Activated CD8-positive, alpha-beta memory T cell treated with anti-CD3 and anti-CD28 coated beads, Interleukin-2, amount 50 U/mL, for 1 hour (primary cell): ENCODE measurements around the gene MACROD2.

Source experiments
- DNase-seq: peaks from one replicate; pipeline ENCODE4 v3.0.0-alpha.2; 2020; ENCODE audit errors: extremely low read depth

The MACROD2 gene

GRCh38 chr20:14865169-14865568 is 869.9 kb downstream of the MACROD2 start:
- DNase-seq = no peak

GRCh38 chr20:14865731-14866130 is 870.4 kb downstream of the MACROD2 start:
- no peak for DNase-seq

GRCh38 chr20:14866841-14867514 is 871.7 kb downstream of the MACROD2 start:
- DNase-seq = no peak

GRCh38 chr20:14877301-14878028 is 882.1 kb downstream of the MACROD2 start:
- DNase-seq = no peak

GRCh38 chr20:14878676-14879019 is 883.3 kb downstream of the MACROD2 start:
- DNase-seq = no peak

- DNase-seq = no peak
Observed at GRCh38 chr20:14879020-14879697, 883.8 kb downstream of the MACROD2 start.

GRCh38 chr20:14879839-14880238 is 884.5 kb downstream of the MACROD2 start:
- no peak for DNase-seq

GRCh38 chr20:14881518-14881917 is 886.2 kb downstream of the MACROD2 start:
- no peak for DNase-seq

- DNase-seq = no peak
Observed at GRCh38 chr20:14882157-14882556, 886.8 kb downstream of the MACROD2 start.

- DNase-seq = no peak
Observed at GRCh38 chr20:14882846-14883245, 887.5 kb downstream of the MACROD2 start.

- DNase-seq = no peak
Observed at GRCh38 chr20:14883324-14883723, 888.0 kb downstream of the MACROD2 start.

GRCh38 chr20:14885661-14886060 is 890.3 kb downstream of the MACROD2 start:
- DNase-seq = no peak

- no peak for DNase-seq
Observed at GRCh38 chr20:14888134-14888533, 892.8 kb downstream of the MACROD2 start.

- DNase-seq = no peak
Observed at GRCh38 chr20:14889496-14890255, 894.4 kb downstream of the MACROD2 start.

GRCh38 chr20:14890713-14891112 is 895.4 kb downstream of the MACROD2 start:
- DNase-seq = no peak

GRCh38 chr20:14892782-14893181 is 897.5 kb downstream of the MACROD2 start:
- DNase-seq = no peak

- DNase-seq = no peak
Observed at GRCh38 chr20:14896569-14896968, 901.3 kb downstream of the MACROD2 start.

- DNase-seq = no peak
Observed at GRCh38 chr20:14897608-14898007, 902.3 kb downstream of the MACROD2 start.

GRCh38 chr20:14902432-14903089 is 907.2 kb downstream of the MACROD2 start:
- no peak for DNase-seq

GRCh38 chr20:14906908-14907434 is 911.7 kb downstream of the MACROD2 start:
- DNase-seq = no peak

- DNase-seq = no peak
Observed at GRCh38 chr20:14910126-14910525, 914.8 kb downstream of the MACROD2 start.
